ENCODE measurements around the gene GNLY. TPM values are rescaled to one million over a fixed set of nuclear protein-coding genes. Genes with fewer than 3 reads are reported as not detected.

GNLY gene
- total and polyA plus RNA-seq, 2 experiments from 2014 or later, result not detected

GRCh38 chr2:85718009-85718391 is 23.8 kb downstream of the GNLY start:
- WGBS (ENCODE audit: low lambda C conversion rate, missing lambda C conversion rate), result 61% methylated on average over 7 of the region's 7 CpGs
- Histone ChIP-seq H3K4me1 (ENCODE audit: insufficient read depth) (peaks cover under 1% of the 10 kb centered on the region), H3K4me2 (no peak overlapping the region), H3K9me2 (replicated peaks; ENCODE audit: insufficient read depth) (no peaks in the 10 kb centered on the region), H3K27ac (no peak overlapping the region), H4K20me1 (ENCODE audit: insufficient read depth, poor library complexity, severe bottlenecking) (no peaks in the 10 kb centered on the region), H3K36me3 (replicated peaks; ENCODE audit: insufficient read depth, low read depth) (no peaks in the 10 kb centered on the region), H3K27me3 (no peaks in the 10 kb centered on the region), H3K9me3 (ENCODE audit: low read depth) (no peaks in the 10 kb centered on the region), H2AFZ (no peak overlapping the region), H3K4me3 (no peak overlapping the region), H3K79me2 (no peaks in the 10 kb centered on the region)
- TF ChIP-seq EZH2phosphoT487 (IDR thresholded peaks at IDR 0.05; ENCODE audit: low read depth, severe bottlenecking, unreplicated experiment) (no peak), EZH2 (IDR thresholded peaks at IDR 0.05; ENCODE audit: borderline replicate concordance) (no peak), CTCF (IDR thresholded peaks at IDR 0.05; ENCODE audit: poor library complexity) (no peak)
- no peak for DNase-seq (ENCODE audit: low spot score)

- Histone ChIP-seq H3K27me3 (no peaks in the 10 kb centered on the region), H3K9me3 (ENCODE audit: low read depth) (no peaks in the 10 kb centered on the region), H3K4me3 (no peak overlapping the region), H3K27ac (no peak overlapping the region), H3K79me2 (no peaks in the 10 kb centered on the region), H3K4me1 (ENCODE audit: insufficient read depth) (no peaks in the 10 kb centered on the region), H2AFZ (no peak overlapping the region), H3K36me3 (replicated peaks; ENCODE audit: insufficient read depth, low read depth) (no peaks in the 10 kb centered on the region), H4K20me1 (ENCODE audit: insufficient read depth, poor library complexity, severe bottlenecking) (no peaks in the 10 kb centered on the region), H3K4me2 (no peak overlapping the region), H3K9me2 (replicated peaks; ENCODE audit: insufficient read depth) (no peaks in the 10 kb centered on the region)
- WGBS (ENCODE audit: low lambda C conversion rate, missing lambda C conversion rate), result 83% methylated on average over 10 of the region's 10 CpGs
- peak; percentile 45 for DNase-seq (ENCODE audit: low spot score)
- no peak for TF ChIP-seq CTCF (IDR thresholded peaks at IDR 0.05; ENCODE audit: poor library complexity)
- no peak for TF ChIP-seq EZH2 (IDR thresholded peaks at IDR 0.05; ENCODE audit: borderline replicate concordance)
- TF ChIP-seq EZH2phosphoT487 (IDR thresholded peaks at IDR 0.05; ENCODE audit: low read depth, severe bottlenecking, unreplicated experiment), result no peak
These were observed 24.8 kb downstream of the GNLY start for GRCh38 chr2:85718885-85719492.

- Histone ChIP-seq H3K4me1 (ENCODE audit: insufficient read depth) (no peaks in the 10 kb centered on the region), H3K79me2 (no peaks in the 10 kb centered on the region), H3K9me2 (replicated peaks; ENCODE audit: insufficient read depth) (no peaks in the 10 kb centered on the region), H3K9me3 (ENCODE audit: low read depth) (no peaks in the 10 kb centered on the region), H3K27me3 (no peaks in the 10 kb centered on the region), H2AFZ (no peak overlapping the region), H3K4me3 (no peak overlapping the region), H3K27ac (no peak overlapping the region), H3K4me2 (no peak overlapping the region), H4K20me1 (ENCODE audit: insufficient read depth, poor library complexity, severe bottlenecking) (no peaks in the 10 kb centered on the region), H3K36me3 (replicated peaks; ENCODE audit: insufficient read depth, low read depth) (no peaks in the 10 kb centered on the region)
- 86% methylated on average over 6 of the region's 6 CpGs for WGBS (ENCODE audit: low lambda C conversion rate, missing lambda C conversion rate)
- DNase-seq (ENCODE audit: low spot score), result no peak
- TF ChIP-seq EZH2 (IDR thresholded peaks at IDR 0.05; ENCODE audit: borderline replicate concordance), result no peak
- no peak for TF ChIP-seq CTCF (IDR thresholded peaks at IDR 0.05; ENCODE audit: poor library complexity)
- no peak for TF ChIP-seq EZH2phosphoT487 (IDR thresholded peaks at IDR 0.05; ENCODE audit: low read depth, severe bottlenecking, unreplicated experiment)
These were observed 25.6 kb downstream of the GNLY start for GRCh38 chr2:85719609-85720240.

Data from hepatocyte (in vitro differentiated cells).